ENCODE data around the gene PPIP5K2.

The PPIP5K2 gene

DNA sequence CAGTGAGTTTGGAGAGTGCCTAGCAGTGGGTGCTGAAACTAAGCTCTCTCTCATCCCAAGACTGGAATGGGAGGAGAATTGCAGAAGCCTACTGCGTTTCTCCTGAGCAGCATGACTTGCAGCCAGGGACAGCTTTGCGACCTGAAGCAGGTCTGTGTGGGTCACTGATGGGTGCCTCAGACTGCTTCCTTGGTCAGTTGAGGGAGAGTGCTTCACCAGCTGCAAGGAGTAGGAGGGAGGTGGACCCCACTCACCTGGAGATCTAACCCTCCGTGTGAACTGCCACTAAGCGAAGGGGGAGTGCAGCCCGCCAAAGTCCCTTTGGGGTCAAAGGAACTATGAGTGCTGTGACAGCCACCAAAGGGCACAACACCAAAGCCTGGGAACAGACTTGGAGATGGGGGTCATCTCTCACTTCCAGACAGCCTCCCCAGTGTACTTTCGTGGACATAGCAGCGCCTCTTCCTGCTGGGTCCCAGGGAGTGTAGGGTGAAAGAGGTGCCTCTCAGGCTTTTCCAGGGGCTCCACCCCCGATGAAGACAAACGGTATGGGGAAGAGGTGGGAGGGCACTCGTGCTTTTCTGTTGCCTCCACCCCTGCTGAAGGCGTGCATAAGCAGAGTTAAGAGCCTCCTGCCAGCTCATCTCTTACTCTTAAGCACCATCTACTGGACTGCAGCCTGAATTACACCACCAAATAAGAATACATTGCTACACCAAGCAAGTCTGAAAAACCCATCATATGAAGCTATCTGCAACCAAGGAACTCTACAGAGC is 104.2 kb downstream of the PPIP5K2 start:
- TF ChIP-seq, protein P1, sequence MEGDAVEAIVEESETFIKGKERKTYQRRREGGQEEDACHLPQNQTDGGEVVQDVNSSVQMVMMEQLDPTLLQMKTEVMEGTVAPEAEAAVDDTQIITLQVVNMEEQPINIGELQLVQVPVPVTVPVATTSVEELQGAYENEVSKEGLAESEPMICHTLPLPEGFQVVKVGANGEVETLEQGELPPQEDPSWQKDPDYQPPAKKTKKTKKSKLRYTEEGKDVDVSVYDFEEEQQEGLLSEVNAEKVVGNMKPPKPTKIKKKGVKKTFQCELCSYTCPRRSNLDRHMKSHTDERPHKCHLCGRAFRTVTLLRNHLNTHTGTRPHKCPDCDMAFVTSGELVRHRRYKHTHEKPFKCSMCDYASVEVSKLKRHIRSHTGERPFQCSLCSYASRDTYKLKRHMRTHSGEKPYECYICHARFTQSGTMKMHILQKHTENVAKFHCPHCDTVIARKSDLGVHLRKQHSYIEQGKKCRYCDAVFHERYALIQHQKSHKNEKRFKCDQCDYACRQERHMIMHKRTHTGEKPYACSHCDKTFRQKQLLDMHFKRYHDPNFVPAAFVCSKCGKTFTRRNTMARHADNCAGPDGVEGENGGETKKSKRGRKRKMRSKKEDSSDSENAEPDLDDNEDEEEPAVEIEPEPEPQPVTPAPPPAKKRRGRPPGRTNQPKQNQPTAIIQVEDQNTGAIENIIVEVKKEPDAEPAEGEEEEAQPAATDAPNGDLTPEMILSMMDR (IDR thresholded peaks at IDR 0.05), result peak; percentile 77

DNA sequence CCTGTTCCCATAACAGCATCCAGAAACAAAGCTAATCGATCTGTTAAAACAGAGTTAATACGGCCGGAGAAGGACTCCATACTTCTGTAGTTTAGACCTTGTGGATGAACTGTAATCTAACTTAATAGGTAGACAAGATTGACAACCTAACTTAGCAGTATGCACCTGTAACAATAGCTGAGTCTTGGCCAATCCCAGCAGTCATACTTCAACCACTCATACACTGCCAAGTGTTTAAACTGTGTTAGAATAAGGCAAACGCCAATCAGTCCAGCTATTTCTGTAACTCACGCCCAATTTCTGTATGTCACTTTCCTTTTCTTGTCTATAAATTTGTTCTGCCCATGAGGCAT is 104.8 kb downstream of the PPIP5K2 start:
- TF ChIP-seq, protein P1 (IDR thresholded peaks at IDR 0.05), result 0 out of 2 replicates have a peak, but pooled peaks have one; percentile 10

DNA sequence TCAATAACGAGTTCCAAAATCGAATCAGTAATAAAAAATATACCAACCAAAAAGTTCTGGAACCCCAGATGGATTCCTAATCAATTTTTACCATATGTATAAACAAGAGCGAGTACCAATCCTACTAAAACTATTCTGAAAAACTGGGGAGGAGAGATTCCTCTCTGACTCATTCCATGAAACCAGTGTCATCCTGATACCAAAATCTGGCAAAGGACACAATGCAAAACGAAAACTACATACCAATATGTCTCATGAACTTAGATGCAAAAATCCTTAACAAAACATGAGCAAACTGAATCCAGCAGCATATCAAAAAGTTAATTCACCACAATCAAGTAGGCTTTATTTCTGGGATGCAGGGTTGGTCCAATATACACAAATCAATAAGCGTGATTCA is 108.0 kb downstream of the PPIP5K2 start:
- TF ChIP-seq, protein P1 (IDR thresholded peaks at IDR 0.05), result no peak

DNA sequence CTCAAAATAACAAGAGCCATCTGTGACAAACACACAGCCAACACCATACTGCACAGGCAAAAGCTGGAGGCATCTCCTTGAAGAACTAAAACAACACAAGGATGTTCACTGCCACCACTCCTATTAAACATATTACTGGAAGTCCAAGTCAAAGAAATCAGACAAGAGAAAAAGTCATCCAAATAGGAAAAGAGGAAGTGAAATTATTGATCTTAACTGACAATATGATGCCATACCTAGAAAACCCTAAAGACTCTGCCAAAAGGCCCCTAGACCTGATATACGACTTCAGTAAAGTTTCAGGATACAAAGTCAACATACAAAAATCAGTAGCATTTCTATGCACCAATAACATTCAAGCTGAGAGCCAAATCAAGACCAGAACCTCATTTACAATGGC is 108.5 kb downstream of the PPIP5K2 start:
- TF ChIP-seq, protein P1 (IDR thresholded peaks at IDR 0.05), result no peak

DNA sequence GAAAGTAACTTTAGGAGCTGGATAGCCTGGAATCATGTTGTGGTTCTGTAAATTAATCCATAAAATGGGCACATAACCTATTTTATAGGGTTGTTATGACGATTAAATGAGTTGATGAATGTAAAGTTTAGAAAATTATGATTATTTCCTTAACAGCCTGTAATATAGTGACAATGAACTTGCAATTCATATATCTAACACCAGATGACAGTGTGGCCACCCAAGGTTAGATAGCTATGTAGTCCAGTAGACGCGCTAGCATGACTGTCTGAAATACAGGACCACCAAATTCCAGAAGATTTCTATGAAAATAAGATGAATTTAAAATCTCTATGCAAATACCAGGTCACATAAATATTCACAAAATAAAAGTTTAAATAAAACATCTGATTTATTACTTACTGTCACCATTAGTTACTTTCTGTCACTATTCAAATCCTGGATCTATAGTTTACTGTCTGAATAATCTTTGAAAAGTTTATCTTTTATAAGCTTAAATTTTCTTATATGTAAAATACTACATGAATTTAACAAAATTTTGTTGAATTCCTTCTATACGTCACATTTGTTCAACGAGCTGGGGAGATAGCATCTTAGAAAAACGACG is 112.4 kb downstream of the PPIP5K2 start:
- TF ChIP-seq, protein P1 (IDR thresholded peaks at IDR 0.05), result peak; percentile 89

DNA sequence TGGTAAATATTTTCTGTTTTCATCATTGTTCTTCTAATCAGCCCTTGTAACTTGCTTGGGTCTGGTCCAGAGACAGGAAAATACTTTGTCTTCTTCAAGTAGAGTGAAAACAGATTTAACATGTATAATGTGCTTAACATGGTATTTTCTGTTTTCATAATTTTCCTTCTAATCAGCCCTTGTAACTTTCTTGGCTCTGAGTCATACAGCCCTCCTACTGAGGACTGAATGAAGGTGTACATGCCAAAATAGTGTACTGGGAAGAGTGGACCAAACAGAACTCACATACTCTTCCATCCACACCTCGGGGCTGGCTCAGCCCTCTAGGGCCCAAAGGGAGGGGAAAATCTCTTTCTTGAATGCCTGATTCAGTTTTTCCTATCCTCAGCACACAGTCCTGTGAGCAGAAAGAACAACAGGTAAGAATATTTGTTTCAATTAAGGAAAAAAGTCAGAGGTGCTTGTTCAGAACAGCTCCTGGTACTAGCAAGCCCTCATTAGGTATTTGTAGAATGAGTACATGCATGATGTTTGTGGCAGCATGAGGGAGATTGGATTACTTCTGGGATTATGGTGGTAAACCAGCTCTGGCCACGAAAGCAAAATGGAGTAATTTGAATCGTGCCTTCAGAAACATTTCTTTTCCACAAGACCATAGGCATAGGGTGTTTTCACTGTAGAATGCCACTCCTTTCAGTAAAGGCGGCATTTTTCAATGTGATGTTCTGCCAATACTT is 114.3 kb downstream of the PPIP5K2 start:
- TF ChIP-seq, protein P1 (IDR thresholded peaks at IDR 0.05), result no peak

DNA sequence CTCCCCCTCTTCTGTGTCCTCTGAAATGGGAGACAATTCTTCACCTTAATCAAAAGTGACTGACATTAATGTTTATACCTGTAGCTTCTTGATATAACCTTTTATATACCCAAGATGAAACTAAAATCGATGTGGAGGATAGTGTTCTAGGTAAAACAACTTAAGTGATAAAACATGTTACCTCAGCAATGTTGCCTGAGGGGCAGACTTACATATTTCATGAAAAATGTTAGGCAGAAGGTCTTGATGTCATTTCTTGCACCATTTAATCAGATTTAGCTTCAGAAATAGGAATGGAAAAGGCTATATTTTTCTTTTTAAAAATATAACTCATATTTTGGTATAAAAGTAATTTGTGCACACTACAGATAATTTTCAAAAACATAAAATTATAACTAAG is 115.8 kb downstream of the PPIP5K2 start:
- TF ChIP-seq, protein P1 (IDR thresholded peaks at IDR 0.05), result no peak
